ENCODE results near the gene MAP4K4. TPM values are rescaled to one million over a fixed set of nuclear protein-coding genes. Genes with fewer than 3 reads are reported as not detected.

The MAP4K4 gene
- total RNA-seq, 4 donors from 2014 or later = 79.3 to 104 (median 95.0) TPM

DNA sequence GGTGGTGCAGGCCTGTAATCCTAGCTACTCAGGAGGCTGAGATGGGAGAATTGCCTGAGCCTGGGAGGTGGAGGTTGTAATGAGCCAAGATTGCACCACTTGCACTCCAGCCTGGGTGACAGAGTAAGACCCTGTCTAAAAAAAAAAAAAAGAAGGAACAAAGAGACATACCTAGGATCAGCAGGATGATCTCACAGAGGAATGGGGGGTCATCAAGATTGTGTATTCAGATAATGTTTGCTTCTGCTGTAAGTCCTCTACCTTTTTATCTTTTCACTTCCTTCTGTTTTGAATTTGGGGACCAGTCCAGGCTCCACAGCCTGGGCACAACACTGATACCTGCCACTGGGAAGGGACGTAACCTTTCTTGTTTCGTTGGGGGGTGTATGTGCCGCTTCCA lies 53.2 kb downstream of the MAP4K4 start:
- TF ChIP-seq, protein P1, sequence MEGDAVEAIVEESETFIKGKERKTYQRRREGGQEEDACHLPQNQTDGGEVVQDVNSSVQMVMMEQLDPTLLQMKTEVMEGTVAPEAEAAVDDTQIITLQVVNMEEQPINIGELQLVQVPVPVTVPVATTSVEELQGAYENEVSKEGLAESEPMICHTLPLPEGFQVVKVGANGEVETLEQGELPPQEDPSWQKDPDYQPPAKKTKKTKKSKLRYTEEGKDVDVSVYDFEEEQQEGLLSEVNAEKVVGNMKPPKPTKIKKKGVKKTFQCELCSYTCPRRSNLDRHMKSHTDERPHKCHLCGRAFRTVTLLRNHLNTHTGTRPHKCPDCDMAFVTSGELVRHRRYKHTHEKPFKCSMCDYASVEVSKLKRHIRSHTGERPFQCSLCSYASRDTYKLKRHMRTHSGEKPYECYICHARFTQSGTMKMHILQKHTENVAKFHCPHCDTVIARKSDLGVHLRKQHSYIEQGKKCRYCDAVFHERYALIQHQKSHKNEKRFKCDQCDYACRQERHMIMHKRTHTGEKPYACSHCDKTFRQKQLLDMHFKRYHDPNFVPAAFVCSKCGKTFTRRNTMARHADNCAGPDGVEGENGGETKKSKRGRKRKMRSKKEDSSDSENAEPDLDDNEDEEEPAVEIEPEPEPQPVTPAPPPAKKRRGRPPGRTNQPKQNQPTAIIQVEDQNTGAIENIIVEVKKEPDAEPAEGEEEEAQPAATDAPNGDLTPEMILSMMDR (IDR thresholded peaks at IDR 0.05; ENCODE audit: low read depth) = no peak

DNA sequence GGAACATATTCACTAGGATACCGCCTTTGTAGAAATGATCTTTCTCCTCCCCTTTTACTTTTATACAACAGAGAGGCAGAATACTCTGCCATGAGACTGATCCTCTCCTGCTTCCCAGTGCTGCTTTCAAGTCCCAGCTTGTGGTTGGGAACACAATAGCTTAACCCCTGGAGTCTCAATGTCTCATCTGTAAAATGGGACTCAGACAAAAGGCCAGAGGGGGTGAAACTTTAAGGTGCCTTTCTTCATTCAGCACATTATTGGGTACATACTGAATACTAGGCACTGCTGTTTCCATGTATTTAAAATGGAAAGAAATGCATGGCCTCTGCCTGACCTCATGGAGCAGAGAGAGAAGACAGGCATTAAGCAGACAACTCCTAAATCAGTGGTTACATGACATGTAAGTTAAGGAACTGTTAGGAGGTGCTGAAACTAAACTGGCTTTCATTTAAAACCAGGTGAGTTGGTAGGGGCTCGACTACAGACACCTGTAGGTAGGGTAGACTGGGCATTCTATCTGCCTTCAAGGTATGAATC lies 53.8 kb downstream of the MAP4K4 start:
- TF ChIP-seq, protein P1 (IDR thresholded peaks at IDR 0.05; ENCODE audit: low read depth) = no peak

DNA sequence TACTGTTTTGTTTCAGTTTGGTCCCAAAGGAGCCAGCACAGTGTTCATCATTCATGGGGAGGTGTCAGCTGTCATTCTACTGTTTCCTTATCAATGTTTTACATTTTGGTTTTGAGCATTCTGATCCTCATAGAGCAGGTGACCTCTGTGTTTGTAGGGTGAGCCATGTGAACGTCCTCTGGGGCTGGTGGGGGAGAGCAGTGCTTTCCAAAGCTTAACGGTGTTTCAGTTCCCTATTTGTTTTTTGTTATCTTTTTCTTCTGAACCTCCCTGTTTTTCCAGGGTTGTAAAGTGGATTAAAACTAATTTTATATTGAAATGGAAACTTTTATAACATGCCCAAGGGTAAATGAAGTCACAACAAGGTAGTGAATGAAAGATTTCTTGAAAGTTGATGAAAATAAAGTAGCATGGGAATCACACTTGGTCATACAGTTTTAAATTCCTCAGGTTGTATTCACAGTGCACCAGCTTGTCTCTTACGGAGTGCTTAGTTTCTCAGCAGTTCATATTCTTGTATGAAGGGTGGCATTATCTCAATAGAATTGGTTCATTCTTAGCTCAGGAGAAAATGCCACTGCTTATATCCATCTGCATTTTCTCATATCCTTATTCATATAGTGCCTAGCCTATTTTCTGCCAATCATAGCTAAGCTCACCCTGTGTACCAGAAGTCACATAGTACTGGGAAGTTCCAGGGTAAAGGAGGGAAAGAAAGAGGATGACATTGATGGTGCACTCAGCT lies 54.5 kb downstream of the MAP4K4 start:
- TF ChIP-seq, protein P1 (IDR thresholded peaks at IDR 0.05; ENCODE audit: low read depth) = no peak

DNA sequence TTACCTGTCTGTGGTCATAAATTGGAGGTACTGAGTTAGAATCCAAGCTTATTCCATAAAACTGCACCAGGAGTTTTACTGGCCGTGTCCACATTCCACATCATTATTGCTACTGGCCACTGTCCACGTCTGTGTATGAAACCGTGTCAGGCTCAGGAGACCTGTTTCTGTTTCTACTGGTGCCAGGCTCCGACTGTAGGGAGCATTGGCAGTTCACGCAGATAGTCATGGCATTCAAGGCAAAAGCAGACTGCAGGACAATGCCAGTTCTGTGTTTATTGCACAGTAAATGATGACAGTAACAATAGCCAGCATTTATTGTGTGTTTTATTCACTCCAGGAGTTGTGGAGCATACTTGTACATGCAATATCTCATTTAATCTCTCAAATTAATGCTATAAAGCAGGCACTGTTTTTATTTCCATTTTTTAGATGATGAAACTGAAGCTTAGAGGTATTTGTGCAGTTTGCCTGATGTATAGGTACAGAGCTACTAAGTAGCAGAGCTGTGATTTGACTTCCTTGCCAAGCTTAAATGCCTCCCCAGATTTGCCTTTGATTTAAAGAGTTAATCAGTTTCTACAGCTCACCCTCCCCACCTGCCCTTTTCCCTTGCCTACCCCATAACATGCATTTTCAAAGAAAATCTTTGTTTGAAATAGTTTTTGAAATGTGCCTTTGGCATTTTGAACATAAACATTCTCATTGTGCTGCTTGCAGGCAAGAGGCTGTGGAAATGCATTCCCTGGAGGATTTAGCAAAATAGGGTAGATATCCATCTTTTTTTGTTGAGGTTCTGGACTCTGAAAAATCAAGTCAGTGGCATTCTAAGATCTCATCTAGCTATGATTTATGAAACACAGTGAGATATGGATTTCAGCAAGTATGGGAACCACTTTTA lies 55.5 kb downstream of the MAP4K4 start:
- TF ChIP-seq, protein P1 (IDR thresholded peaks at IDR 0.05; ENCODE audit: low read depth) = no peak

GRCh38 chr2:101753720-101754490 lies 56.4 kb downstream of the MAP4K4 start:
- TF ChIP-seq, protein P1 (IDR thresholded peaks at IDR 0.05; ENCODE audit: low read depth) = no peak

- TF ChIP-seq, protein P1 (IDR thresholded peaks at IDR 0.05; ENCODE audit: low read depth) = no peak
Measured at GRCh38 chr2:101754618-101755017, 57.1 kb downstream of the MAP4K4 start.

All from subcutaneous adipose tissue (tissue), 4 donors.